Activated CD4-positive, alpha-beta memory T cell treated with anti-CD3 and anti-CD28 coated beads for 36 hours (primary cell): ENCODE results near the gene MTFR2. TPM values are rescaled to one million over a fixed set of nuclear protein-coding genes. Genes with fewer than 3 reads are reported as not detected.

Source experiments
- CTCF ChIA-PET: fragments of 350-600 bp; sonication (Branson Sonifier 250); formaldehyde crosslinking; loops from one replicate; lab custom pipeline; 2021; ENCODE audit warnings: antibody characterized with exemption, inconsistent platforms; lab: Charles Lee
- POLR2A ChIA-PET: fragments of 350-600 bp; sonication (Branson Sonifier 250); formaldehyde crosslinking; loops from one replicate; lab custom pipeline; 2021; ENCODE audit warnings: antibody characterized with exemption; lab: Charles Lee
- DNase-seq: peaks from one replicate; pipeline ENCODE4 v3.0.0-alpha.2; 2020
- H3K27ac Mint-ChIP-seq: one replicate; pipeline ENCODE4 v1.8.0; 2021; ENCODE audit warnings: mixed read lengths
- H3K27me3 Mint-ChIP-seq: one replicate; pipeline ENCODE4 v1.8.0; 2021; ENCODE audit warnings: mixed read lengths
- H3K36me3 Mint-ChIP-seq: one replicate; pipeline ENCODE4 v1.8.0; 2021; ENCODE audit warnings: mixed read lengths
- H3K4me1 Mint-ChIP-seq: one replicate; pipeline ENCODE4 v1.8.0; 2021; ENCODE audit warnings: low read depth, mixed read lengths
- H3K4me3 Mint-ChIP-seq: one replicate; pipeline ENCODE4 v1.8.0; 2021; ENCODE audit warnings: mild to moderate bottlenecking, mixed read lengths
- H3K9me3 Mint-ChIP-seq: one replicate; pipeline ENCODE4 v1.8.0; 2021; ENCODE audit warnings: mixed read lengths
- intact Hi-C: fragments of 100-400 bp; cut with micrococcal nuclease; formaldehyde crosslinking; loops from one replicate; pipeline ENCODE4 v1.15.1; 2023
- total RNA-seq, 2 experiments: library from RNA; stranded (reverse); gene quantifications; one replicate each; pipeline ENCODE4 v1.2.3, GENCODE V29; 2021

MTFR2 gene
- total RNA-seq = 10 to 100 TPM; 24.2 to 25.2 TPM

DNA sequence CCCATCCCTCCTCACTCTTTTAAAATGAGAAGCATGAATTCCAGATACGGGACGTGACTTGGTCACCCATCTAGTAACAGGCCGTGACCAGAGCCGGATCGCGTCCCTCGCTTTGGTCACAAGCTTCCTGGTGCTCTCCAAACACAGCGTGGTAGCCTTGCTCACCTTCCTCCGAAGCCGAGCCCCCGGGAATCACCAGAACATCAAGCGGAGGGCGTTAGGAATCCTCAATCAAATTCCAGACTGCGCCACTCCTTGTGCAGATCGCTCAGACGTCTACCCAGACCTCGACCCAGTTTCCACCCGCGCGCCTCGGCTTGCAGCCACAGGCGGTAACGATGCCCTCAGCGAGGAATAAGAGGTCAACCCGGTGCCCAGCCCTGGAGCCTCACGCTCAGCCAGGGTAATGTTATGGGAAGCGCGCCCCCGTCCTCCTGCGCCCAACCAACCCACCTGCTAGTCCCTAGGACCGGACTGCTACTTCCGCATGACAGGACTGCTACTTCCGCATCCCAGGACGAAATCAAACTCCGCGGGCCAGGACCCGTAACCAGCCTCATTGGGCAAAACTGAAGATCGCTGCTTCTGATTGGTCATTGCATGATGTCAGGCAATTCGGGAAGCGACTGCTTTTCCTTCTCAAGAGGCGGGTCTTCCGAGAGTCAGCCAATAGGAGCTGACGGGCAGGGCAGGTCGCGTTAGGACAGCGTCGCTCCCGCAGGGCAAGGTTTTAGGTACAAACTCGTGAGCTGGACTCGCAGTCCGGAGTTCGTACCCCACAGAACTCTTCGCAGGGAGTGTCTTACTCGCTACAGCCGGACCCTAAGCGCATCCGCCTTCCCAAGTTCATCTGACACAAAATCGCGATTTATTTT, at the start of gene MTFR2:
Gene MTFR2, minus strand, starts transcription at position 501 of the 875 bp plus-strand sequence. CDS start 1,212 bp downstream, outside the sequence.
- H3K4me1 Mint-ChIP-seq = peaks cover 42% of the 10 kb centered on the region
- H3K36me3 Mint-ChIP-seq = peaks cover 34% of the 10 kb centered on the region
- ChIA-PET CTCF (interaction anchor here (0.9 to 3.4 kb wide), 6 partner anchors 10 to 714 kb away, joined by 3 to 15 read pairs (median 6); partner anchors contain the start of gene BCLAF1), POLR2A (interaction anchor here (0.5 to 6.3 kb wide), 9 partner anchors 10 to 752 kb away, joined by 3 to 85 read pairs (median 3); partner anchors contain the start of genes AHI1 and BCLAF1)
- intact Hi-C loops = loop anchor here (1.0 to 10.0 kb wide), 4 partner anchors 39 to 753 kb away; partner anchors contain the start of genes AHI1, BCLAF1 and MAP7
- H3K27me3 Mint-ChIP-seq = no peaks in the 10 kb centered on the region
- H3K4me3 Mint-ChIP-seq = peak within 1 kb of the TSS; percentile 88
- H3K9me3 Mint-ChIP-seq = no peaks in the 10 kb centered on the region
- peak within 1 kb of the TSS; percentile 76 for H3K27ac Mint-ChIP-seq
- DNase-seq = peak; percentile 96

GRCh38 chr6:136294621-136295020, 44.5 kb upstream of the MTFR2 start:
- Mint-ChIP-seq H3K4me1 (peaks cover 9% of the 10 kb centered on the region), H3K36me3 (no peaks in the 10 kb centered on the region), H3K4me3 (no peak overlapping the region), H3K27ac (no peak overlapping the region), H3K27me3 (no peaks in the 10 kb centered on the region), H3K9me3 (no peaks in the 10 kb centered on the region)
- intact Hi-C loops = no loop called here
- ChIA-PET POLR2A (interaction anchor here (1.3 kb wide), 1 partner anchor 45 kb away, joined by 3 read pairs; no protein-coding TSS in a partner anchor), CTCF (interaction anchor here (1.2 kb wide), 1 partner anchor 23 kb away, joined by 3 read pairs; no protein-coding TSS in a partner anchor)
- DNase-seq = no peak

- CTCF ChIA-PET = interaction anchor here (0.5 to 3.4 kb wide), 8 partner anchors 8 to 792 kb away, joined by 3 to 15 read pairs (median 4); partner anchors contain the start of gene MTFR2
- Mint-ChIP-seq H3K36me3 (peaks cover 21% of the 10 kb centered on the region), H3K4me1 (peaks cover 32% of the 10 kb centered on the region), H3K27me3 (no peaks in the 10 kb centered on the region), H3K4me3 (peak overlapping the region; percentile 94), H3K27ac (peak overlapping the region; percentile 100), H3K9me3 (no peaks in the 10 kb centered on the region)
- DNase-seq = peak; percentile 87
- intact Hi-C loops = loop anchor here (2.0 kb wide), 1 partner anchor 26 kb away; no protein-coding TSS in a partner anchor
- POLR2A ChIA-PET = interaction anchor here (0.5 to 5.6 kb wide), 17 partner anchors 9 to 792 kb away, joined by 3 to 85 read pairs (median 5); partner anchors contain the start of genes AHI1, MAP3K5, MAP7 and MTFR2
These were observed 40.4 kb upstream of the MTFR2 start for GRCh38 chr6:136290410-136291010.

DNA sequence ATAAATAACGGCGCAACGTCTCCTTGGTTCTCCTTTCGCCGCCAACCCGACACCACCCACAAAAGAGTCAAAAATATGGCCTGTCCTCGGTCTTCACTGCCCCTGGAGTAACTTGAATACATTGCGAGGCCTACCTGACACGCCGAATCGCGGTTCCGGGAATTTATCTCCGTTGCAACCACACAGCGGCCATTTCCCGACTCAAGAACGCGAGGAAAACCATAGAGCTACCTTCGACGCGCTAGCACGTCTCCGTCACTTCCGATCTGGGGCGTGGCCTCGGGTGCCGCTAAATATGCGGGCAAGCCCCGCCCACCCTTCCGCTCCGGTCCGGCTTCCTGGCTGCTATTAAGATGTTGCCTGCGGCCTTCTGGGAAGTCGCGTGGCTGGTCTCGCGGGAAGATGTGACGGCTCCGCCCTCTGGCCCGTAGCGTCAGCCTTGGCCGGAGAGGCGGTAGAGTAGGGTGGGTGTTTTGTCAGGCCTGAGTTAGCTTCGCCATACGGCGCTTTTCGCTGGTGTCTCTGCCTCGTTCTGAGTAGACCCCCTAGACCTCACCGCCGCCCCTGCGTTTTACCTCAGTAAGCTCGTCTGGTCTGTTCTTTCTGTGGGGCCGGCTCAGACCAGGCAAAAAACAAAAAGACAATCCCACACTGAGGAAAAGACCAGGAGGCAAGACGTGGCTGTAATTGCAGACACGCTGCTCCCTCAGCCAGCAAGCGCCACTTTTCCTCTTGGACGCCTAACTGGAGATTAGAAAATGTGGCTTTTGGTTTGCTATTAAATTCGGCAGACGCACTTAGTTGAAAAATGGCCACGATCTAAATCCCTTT, 39.7 kb upstream of the MTFR2 start, which contains the start of gene BCLAF1:
Gene BCLAF1, minus strand, starts transcription at position 268 of the 831 bp plus-strand sequence. CDS start 9,980 bp downstream, outside the sequence.
- H3K4me3 Mint-ChIP-seq = peak within 1 kb of the TSS; percentile 94
- H3K4me1 Mint-ChIP-seq = peaks cover 39% of the 10 kb centered on the region
- peaks cover 23% of the 10 kb centered on the region for H3K36me3 Mint-ChIP-seq
- ChIA-PET CTCF (interaction anchor here (0.5 to 3.4 kb wide), 8 partner anchors 9 to 792 kb away, joined by 3 to 15 read pairs (median 4); partner anchors contain the start of gene MTFR2), POLR2A (interaction anchor here (0.5 to 5.6 kb wide), 19 partner anchors 8 to 792 kb away, joined by 3 to 85 read pairs (median 5); partner anchors contain the start of genes AHI1, MAP3K5, MAP7 and MTFR2)
- peak; percentile 99 for DNase-seq
- H3K9me3 Mint-ChIP-seq = no peaks in the 10 kb centered on the region
- H3K27me3 Mint-ChIP-seq = no peaks in the 10 kb centered on the region
- intact Hi-C loops = loop anchor here (1.0 to 10.0 kb wide), 7 partner anchors 27 to 1235 kb away; partner anchors contain the start of genes HBS1L, MAP3K5 and MTFR2
- peak within 1 kb of the TSS; percentile 100 for H3K27ac Mint-ChIP-seq

GRCh38 chr6:136289327-136289578, 39.1 kb upstream of the MTFR2 start:
- intact Hi-C loops = loop anchor here (1.0 to 10.0 kb wide), 6 partner anchors 39 to 1234 kb away; partner anchors contain the start of genes HBS1L, MAP3K5 and MTFR2
- Mint-ChIP-seq H3K4me1 (peaks cover 44% of the 10 kb centered on the region), H3K9me3 (no peaks in the 10 kb centered on the region), H3K27ac (peak overlapping the region; percentile 100), H3K27me3 (no peaks in the 10 kb centered on the region), H3K4me3 (peak overlapping the region; percentile 94), H3K36me3 (peaks cover 23% of the 10 kb centered on the region)
- ChIA-PET POLR2A (interaction anchor here (1.5 to 5.6 kb wide), 7 partner anchors 12 to 791 kb away, joined by 5 to 85 read pairs (median 13); partner anchors contain the start of genes AHI1, MAP3K5, MTFR2 and PEX7), CTCF (interaction anchor here (1.0 to 3.4 kb wide), 7 partner anchors 9 to 791 kb away, joined by 3 to 15 read pairs (median 4); partner anchors contain the start of genes MAP7 and MTFR2)
- DNase-seq = peak; percentile 96

- peak overlapping the region; percentile 100 for H3K27ac Mint-ChIP-seq
- H3K4me1 Mint-ChIP-seq = peaks cover 48% of the 10 kb centered on the region
- intact Hi-C loops = loop anchor here (1.0 to 10.0 kb wide), 7 partner anchors 38 to 1234 kb away; partner anchors contain the start of genes HBS1L, MAP3K5, MAP7 and MTFR2
- H3K36me3 Mint-ChIP-seq = peaks cover 23% of the 10 kb centered on the region
- CTCF ChIA-PET = interaction anchor here (0.9 to 3.4 kb wide), 7 partner anchors 10 to 504 kb away, joined by 3 to 15 read pairs (median 4); partner anchors contain the start of genes MAP7 and MTFR2
- peak; percentile 93 for DNase-seq
- H3K9me3 Mint-ChIP-seq = no peaks in the 10 kb centered on the region
- peak overlapping the region; percentile 94 for H3K4me3 Mint-ChIP-seq
- no peaks in the 10 kb centered on the region for H3K27me3 Mint-ChIP-seq
- POLR2A ChIA-PET = interaction anchor here (0.9 to 5.6 kb wide), 7 partner anchors 11 to 791 kb away, joined by 3 to 85 read pairs (median 13); partner anchors contain the start of genes AHI1, MAP3K5 and MTFR2
These were observed 38.6 kb upstream of the MTFR2 start for GRCh38 chr6:136288566-136289326.

- H3K36me3 Mint-ChIP-seq = peaks cover 43% of the 10 kb centered on the region
- no peak for DNase-seq
- intact Hi-C loops = loop anchor here (5.0 to 10.0 kb wide), 2 partner anchors 403 to 1230 kb away; partner anchors contain the start of gene HBS1L
- ChIA-PET CTCF (interaction anchor here (1.1 kb wide), 1 partner anchor 32 kb away, joined by 3 read pairs; no protein-coding TSS in a partner anchor), POLR2A (no interaction called here)
- peaks cover 75% of the 10 kb centered on the region for H3K4me1 Mint-ChIP-seq
- no peaks in the 10 kb centered on the region for H3K9me3 Mint-ChIP-seq
- H3K27me3 Mint-ChIP-seq = no peaks in the 10 kb centered on the region
- H3K4me3 Mint-ChIP-seq = peak overlapping the region; percentile 45
- H3K27ac Mint-ChIP-seq = peak overlapping the region; percentile 61
These were observed 34.8 kb upstream of the MTFR2 start for GRCh38 chr6:136284909-136285308.

DNA sequence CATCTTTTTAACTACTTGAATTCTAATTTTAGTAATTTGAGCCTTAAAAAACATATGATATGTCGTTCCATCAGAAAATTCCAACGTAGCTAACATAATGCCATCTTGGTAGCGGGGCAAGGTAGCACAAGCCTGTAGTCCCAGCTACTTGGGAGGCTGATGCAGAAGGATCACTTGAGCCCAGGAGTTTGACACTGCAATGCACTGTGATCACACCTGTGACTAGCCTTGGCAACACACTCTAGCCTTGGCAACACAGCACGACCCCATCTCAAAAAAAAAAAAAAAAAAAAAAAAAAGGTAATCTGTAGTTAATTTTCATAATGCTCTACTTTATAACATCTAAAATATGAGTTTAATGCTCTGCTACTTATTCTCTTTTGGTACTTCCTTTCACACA, 32.8 kb upstream of the MTFR2 start:
- Mint-ChIP-seq H3K9me3 (no peaks in the 10 kb centered on the region), H3K27ac (peak overlapping the region; percentile 59), H3K27me3 (no peaks in the 10 kb centered on the region), H3K4me1 (peaks cover 80% of the 10 kb centered on the region), H3K36me3 (peaks cover 33% of the 10 kb centered on the region), H3K4me3 (peak overlapping the region; percentile 38)
- DNase-seq = no peak
- intact Hi-C loops = loop anchor here (10.0 kb wide), 1 partner anchor 1228 kb away; the partner anchor contains the start of gene HBS1L
- POLR2A ChIA-PET = interaction anchor here (1.2 kb wide), 1 partner anchor 32 kb away, joined by 3 read pairs; the partner anchor contains the start of gene MTFR2
- CTCF ChIA-PET = interaction anchor here (0.7 to 1.5 kb wide), 2 partner anchors 31 to 34 kb away, joined by 3 read pairs; no protein-coding TSS in a partner anchor

GRCh38 chr6:136280032-136280609, 30.0 kb upstream of the MTFR2 start:
- H3K36me3 Mint-ChIP-seq = peaks cover 38% of the 10 kb centered on the region
- no peaks in the 10 kb centered on the region for H3K9me3 Mint-ChIP-seq
- no peak for DNase-seq
- intact Hi-C loops = loop anchor here (10.0 kb wide), 1 partner anchor 1225 kb away; the partner anchor contains the start of gene HBS1L
- no peak overlapping the region for H3K4me3 Mint-ChIP-seq
- no peaks in the 10 kb centered on the region for H3K27me3 Mint-ChIP-seq
- peaks cover 65% of the 10 kb centered on the region for H3K4me1 Mint-ChIP-seq
- no peak overlapping the region for H3K27ac Mint-ChIP-seq
- ChIA-PET POLR2A (no interaction called here), CTCF (interaction anchor here (0.6 to 1.6 kb wide), 2 partner anchors 14 to 37 kb away, joined by 3 to 4 read pairs; no protein-coding TSS in a partner anchor)
